ENCODE results near the gene RUNX3.

The RUNX3 gene

GRCh38 chr1:24910210-24910609 lies 19.9 kb downstream of the RUNX3 start:
- TF ChIP-seq CEBPB (IDR thresholded peaks at IDR 0.05) (no peak), YY1 (IDR thresholded peaks at IDR 0.05; ENCODE audit: low read depth) (no peak), USF1 (IDR thresholded peaks at IDR 0.05) (no peak), EGR1 (IDR thresholded peaks at IDR 0.05) (no peak)

- TF ChIP-seq CEBPB (IDR thresholded peaks at IDR 0.05), result no peak
- TF ChIP-seq ZBTB7A (IDR thresholded peaks at IDR 0.05; ENCODE audit: low read depth), result no peak
- TF ChIP-seq YY1 (IDR thresholded peaks at IDR 0.05; ENCODE audit: low read depth), result no peak
- TF ChIP-seq FOXM1 (IDR thresholded peaks at IDR 0.05; ENCODE audit: borderline replicate concordance, low read depth), result no peak
- TF ChIP-seq EP300 (IDR thresholded peaks at IDR 0.05; ENCODE audit: borderline replicate concordance), result no peak
- no peak for TF ChIP-seq TAF1 (IDR thresholded peaks at IDR 0.05; ENCODE audit: low read depth)
These were observed 20.6 kb downstream of the RUNX3 start for GRCh38 chr1:24909388-24909898.

DNA sequence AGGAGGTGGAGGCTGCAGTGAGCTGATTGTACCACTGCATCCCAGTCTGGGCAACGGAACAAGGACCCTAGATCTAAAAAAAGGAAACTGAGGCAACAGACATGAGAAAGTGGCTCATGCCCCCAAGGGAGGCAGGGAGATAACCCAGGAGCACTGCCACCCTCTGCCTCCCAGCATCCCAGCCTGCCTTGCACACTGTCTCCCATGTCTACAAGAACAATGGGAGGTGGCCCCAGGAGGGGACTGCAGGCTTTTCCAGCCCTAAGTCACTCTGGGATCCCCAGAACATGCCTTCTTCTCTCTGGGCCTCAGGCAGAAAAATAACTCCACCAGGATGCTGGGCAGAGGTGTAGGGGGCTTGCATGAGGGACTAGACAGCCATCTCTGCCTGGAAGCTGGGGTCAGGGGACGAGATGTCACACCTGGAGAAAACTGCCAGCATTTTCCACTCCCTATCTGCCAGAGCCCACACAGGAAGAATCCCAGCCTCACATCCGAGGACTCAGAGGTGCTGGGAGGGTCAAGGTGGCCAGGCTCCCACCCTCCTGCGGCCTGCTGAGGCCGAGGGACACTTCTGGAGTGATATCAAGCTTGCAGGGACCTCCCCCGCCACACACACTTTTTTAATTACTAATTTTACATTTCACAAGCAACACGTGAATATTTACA lies 21.4 kb downstream of the RUNX3 start:
- TF ChIP-seq YY1 (IDR thresholded peaks at IDR 0.05; ENCODE audit: low read depth) (no peak), TAF1 (IDR thresholded peaks at IDR 0.05; ENCODE audit: low read depth) (no peak), CREB1 (IDR thresholded peaks at IDR 0.05; ENCODE audit: low read depth) (no peak), USF1 (IDR thresholded peaks at IDR 0.05) (no peak), TEAD4 (IDR thresholded peaks at IDR 0.05) (no peak), FOXM1 (IDR thresholded peaks at IDR 0.05; ENCODE audit: borderline replicate concordance, low read depth) (no peak), RAD21 (IDR thresholded peaks at IDR 0.05; ENCODE audit: low read depth) (no peak)

DNA sequence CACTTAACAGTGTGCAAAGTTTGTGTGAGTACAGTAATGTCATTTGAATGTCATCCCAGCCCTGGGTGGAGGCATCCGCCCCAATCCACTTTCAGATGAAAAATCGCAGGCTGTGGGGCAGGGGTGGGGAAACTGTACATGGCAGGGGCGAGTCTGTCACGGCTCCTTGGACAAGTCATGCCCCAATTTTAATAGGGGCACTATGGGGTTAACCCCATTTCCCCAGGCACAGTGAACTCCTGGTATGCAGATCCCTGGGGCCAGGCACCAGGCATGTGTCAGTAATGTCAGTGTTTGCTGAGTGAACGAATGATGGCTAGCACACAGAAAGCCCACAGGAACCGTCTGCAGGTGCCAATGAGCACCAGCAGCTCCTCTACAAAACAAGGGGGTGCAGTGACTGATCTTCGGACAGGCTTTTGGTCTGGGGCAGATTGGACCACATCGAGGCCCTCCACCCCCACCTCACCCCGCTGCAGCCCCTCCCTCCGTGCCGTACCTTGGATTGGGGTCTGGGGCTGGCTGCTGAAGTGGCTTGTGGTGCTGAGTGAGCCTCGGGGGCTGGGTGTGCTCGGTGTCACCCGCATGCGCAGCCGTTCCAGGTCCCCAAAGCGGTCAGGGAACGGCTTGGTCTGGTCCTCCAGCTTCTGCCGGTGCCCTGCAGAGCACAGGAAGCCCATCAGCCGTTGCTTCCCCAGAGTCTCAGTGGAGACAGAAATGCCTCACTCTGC lies 23.2 kb downstream of the RUNX3 start:
- TF ChIP-seq NFIC (IDR thresholded peaks at IDR 0.05) (no peak), YY1 (IDR thresholded peaks at IDR 0.05; ENCODE audit: low read depth) (no peak), FOXM1 (IDR thresholded peaks at IDR 0.05; ENCODE audit: borderline replicate concordance, low read depth) (no peak), EP300 (IDR thresholded peaks at IDR 0.05; ENCODE audit: borderline replicate concordance) (no peak), RAD21 (IDR thresholded peaks at IDR 0.05; ENCODE audit: low read depth) (no peak)
- TF ChIP-seq, protein P1, sequence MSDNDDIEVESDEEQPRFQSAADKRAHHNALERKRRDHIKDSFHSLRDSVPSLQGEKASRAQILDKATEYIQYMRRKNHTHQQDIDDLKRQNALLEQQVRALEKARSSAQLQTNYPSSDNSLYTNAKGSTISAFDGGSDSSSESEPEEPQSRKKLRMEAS (IDR thresholded peaks at IDR 0.05), result no peak

DNA sequence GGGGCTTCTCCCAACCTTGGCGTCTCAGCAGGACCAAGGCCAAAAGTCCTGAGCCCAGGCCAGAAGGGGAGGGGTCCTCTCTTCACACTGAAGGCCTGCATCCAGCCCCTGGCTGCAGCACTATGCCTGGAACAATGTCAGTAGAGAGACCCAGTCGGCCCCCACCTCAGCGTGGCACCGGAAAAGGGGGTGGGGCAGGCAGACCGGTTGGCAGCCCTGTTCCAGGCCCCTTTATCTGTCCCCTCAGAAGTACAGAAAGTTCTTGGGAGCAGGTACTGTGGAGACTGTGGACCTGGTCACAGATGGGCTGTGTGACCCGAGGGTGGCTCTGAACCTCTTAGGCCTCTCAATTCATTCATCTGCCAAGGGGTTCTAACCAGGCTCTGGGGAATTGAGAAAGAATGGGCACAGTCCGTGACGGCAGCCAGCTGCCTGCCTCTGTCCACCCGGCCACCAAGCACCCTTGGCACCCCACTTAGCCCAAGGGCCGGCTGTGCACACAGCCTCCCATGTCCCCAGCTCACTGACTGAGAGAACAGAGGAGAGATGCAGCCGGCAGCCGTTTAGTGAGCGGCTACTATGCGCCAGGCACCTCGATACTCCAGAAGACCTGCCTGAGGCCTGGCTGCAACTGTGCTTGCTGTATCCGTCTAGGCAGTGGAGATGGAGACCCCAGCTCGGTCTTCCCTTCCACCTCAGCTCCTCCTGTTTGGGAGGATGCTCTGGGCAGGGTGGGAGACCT lies 23.9 kb downstream of the RUNX3 start:
- TF ChIP-seq, protein P1 (IDR thresholded peaks at IDR 0.05), result no peak
- TF ChIP-seq NFIC (IDR thresholded peaks at IDR 0.05) (no peak), TAF1 (IDR thresholded peaks at IDR 0.05; ENCODE audit: low read depth) (no peak), EP300 (IDR thresholded peaks at IDR 0.05; ENCODE audit: borderline replicate concordance) (no peak), USF1 (IDR thresholded peaks at IDR 0.05) (no peak), CREB1 (IDR thresholded peaks at IDR 0.05; ENCODE audit: low read depth) (no peak), TEAD4 (IDR thresholded peaks at IDR 0.05) (no peak), RAD21 (IDR thresholded peaks at IDR 0.05; ENCODE audit: low read depth) (no peak), FOXM1 (IDR thresholded peaks at IDR 0.05; ENCODE audit: borderline replicate concordance, low read depth) (no peak), YY1 (IDR thresholded peaks at IDR 0.05; ENCODE audit: low read depth) (no peak), REST (IDR thresholded peaks at IDR 0.05; ENCODE audit: low read depth) (no peak), ZBTB7A (IDR thresholded peaks at IDR 0.05; ENCODE audit: low read depth) (no peak), CEBPB (IDR thresholded peaks at IDR 0.05) (no peak), TCF12 (IDR thresholded peaks at IDR 0.05; ENCODE audit: low read depth) (no peak), EGR1 (IDR thresholded peaks at IDR 0.05) (no peak)

DNA sequence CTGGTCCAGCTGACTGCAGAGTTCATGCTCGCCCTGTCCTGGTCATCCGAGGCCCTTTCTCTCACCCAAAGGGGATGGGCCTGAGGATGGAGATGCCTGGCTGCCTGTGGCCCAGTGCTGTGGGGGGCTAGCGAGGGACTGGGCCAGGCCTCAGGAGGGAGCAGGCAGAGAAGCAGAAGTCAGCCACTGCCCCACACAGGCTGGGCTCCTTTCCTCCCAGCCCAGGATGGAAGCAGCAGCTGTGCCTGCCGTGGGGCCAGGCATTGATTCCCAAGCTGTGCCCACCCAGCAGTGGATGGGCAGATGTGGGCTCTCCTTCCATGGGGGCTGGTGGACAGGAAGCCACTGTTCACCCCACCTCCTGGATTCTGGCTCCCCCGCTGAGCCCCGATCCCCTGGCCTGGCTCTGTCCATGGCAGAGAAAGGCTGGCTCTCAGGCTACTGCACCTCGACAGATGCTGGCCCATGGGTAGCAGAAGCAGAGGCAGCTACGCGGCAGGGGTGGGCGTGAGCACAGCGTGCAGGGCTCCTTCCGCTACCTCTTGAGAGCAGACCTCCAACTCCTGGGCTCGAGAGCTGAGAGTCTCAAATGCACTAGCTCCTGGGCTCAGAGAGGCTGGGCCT lies 24.6 kb downstream of the RUNX3 start:
- TF ChIP-seq, protein P1 (IDR thresholded peaks at IDR 0.05), result no peak
- TF ChIP-seq CEBPB (IDR thresholded peaks at IDR 0.05), result no peak
- TF ChIP-seq TAF1 (IDR thresholded peaks at IDR 0.05; ENCODE audit: low read depth), result no peak
- TF ChIP-seq TEAD4 (IDR thresholded peaks at IDR 0.05), result no peak
- TF ChIP-seq TCF12 (IDR thresholded peaks at IDR 0.05; ENCODE audit: low read depth), result no peak
- no peak for TF ChIP-seq USF1 (IDR thresholded peaks at IDR 0.05)
- TF ChIP-seq ZBTB7A (IDR thresholded peaks at IDR 0.05; ENCODE audit: low read depth), result no peak
- no peak for TF ChIP-seq EP300 (IDR thresholded peaks at IDR 0.05; ENCODE audit: borderline replicate concordance)
- no peak for TF ChIP-seq EGR1 (IDR thresholded peaks at IDR 0.05)
- TF ChIP-seq FOXM1 (IDR thresholded peaks at IDR 0.05; ENCODE audit: borderline replicate concordance, low read depth), result no peak
- TF ChIP-seq YY1 (IDR thresholded peaks at IDR 0.05; ENCODE audit: low read depth), result no peak
- TF ChIP-seq CREB1 (IDR thresholded peaks at IDR 0.05; ENCODE audit: low read depth), result no peak
- no peak for TF ChIP-seq RAD21 (IDR thresholded peaks at IDR 0.05; ENCODE audit: low read depth)
- TF ChIP-seq NFIC (IDR thresholded peaks at IDR 0.05), result no peak
- TF ChIP-seq REST (IDR thresholded peaks at IDR 0.05; ENCODE audit: low read depth), result no peak
